OCI-M2 (cell line): ENCODE data around the gene TEX101.
"Not testable (repeated sequence)": the region's sequence is repeated elsewhere in the genome, so short reads cannot be mapped to it uniquely, and the experiment has no call there.

Source experiments
- DNase-seq: peaks from one replicate; lab custom pipeline; 2025; ENCODE audit not compliant: unreplicated experiment; lab: John Stamatoyannopoulos, UW

The TEX101 gene

DNA sequence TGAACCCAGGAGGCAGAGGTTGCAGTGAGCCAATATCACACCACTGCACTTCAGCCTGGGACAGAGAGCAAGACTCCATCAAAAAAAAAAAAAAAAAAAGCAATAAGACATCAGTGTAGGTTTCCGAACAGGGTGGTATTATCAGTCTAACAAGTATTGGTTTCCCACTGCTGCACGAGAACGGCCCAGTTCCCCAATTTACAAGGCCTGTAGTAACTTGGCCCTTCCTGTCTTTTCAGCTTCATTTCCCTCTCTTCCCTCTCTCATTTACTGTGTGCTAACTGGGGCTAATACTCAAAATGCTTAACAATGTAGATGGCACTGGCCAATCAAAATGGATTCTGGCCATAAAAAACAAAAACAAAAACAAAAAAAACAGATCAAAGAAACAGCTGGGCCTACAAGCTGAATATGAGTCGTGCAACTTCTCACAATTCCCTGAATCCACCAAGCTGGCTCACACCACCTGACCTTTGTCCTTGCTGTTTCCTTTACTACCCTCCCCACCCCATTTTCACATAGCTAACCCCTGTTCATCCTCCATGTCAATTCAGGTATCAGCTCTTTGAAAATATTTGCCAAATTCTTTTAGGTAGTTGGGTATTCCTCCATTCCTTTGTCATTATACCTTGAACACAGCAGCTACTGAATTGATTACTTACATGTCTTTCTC is 2.4 kb downstream of the TEX101 start:
- DNase-seq, result no peak

GRCh38 chr19:43420954-43421353 is 6.3 kb downstream of the TEX101 start:
- DNase-seq, result no peak

DNA sequence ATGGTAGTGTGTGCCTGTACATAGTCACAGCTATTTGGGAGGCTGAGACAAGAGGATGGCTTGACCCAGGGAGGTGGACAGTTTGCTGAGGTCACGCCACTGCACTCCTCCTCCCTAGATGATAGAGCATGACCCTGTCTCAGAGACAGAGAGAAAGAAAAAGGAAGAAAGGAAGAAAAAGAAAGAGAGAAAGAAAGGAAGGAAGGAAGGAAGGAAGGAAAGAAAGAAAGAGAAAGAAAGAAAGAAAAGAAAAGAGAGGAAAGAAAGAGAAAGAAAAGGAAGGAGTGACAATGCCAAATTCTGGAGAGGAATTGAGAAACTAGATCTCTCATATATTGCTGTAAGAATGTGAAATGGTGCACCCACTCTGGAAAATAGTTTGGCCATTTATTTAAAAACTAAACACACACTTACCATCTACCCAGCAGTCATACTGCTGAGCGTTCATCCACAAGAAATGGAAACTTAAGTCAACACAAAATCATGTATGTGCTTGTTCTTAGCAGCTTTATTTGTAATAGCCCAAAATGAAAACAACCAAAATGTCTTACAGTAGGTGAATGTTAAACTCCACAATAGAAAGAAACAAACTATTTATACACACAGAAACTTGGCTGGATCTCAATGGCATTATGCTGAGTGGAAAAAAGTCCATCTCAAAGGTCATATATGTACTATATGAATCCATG is 7.5 kb downstream of the TEX101 start:
- DNase-seq, result no peak

DNA sequence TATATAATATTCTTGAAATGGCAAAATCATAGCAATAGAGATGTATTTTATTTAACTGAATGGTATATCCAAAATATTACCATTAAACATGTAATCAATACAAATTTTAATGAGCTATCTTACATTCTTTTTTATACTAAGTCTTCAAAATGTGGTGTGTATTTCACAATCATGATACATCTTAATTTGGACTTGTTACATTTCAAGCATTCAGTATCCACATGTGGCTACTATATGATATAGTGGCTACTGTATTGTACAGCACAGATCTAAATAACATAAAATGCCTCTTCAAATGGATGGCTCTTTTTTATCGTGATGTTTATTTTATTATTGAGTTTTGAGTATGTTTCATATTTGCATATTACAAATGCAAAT is 8.0 kb downstream of the TEX101 start:
- DNase-seq, result no peak

DNA sequence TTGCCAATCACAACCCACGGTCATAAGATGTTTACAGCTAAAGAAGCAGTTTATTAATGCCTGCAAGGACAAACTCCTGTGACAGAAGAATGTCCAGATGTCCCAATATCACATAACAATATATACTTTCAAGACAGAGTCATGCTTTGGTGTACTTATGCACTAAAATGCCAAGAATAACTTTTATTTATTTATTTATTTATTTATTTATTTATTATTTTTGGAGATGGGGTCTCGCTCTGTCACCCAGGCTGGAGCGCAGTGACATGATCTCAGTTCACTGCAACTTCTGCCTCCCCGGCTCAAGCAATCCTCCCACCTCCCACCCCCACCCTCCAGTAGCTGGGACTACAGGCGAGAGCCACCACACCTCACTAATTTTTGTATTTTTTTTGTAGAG is 9.1 kb downstream of the TEX101 start:
- DNase-seq, result no peak

GRCh38 chr19:43425567-43426392 is 11.1 kb downstream of the TEX101 start:
- peak; percentile 3 for DNase-seq

GRCh38 chr19:43429395-43429794 is 14.7 kb downstream of the TEX101 start:
- no peak for DNase-seq

GRCh38 chr19:43430142-43430710 is 15.5 kb downstream of the TEX101 start:
- DNase-seq, result no peak

GRCh38 chr19:43430976-43431375 is 16.3 kb downstream of the TEX101 start:
- DNase-seq, result no peak

GRCh38 chr19:43433358-43433673 is 18.6 kb downstream of the TEX101 start:
- no peak for DNase-seq

GRCh38 chr19:43433689-43434088 is 19.0 kb downstream of the TEX101 start:
- no peak for DNase-seq

GRCh38 chr19:43435775-43436174 is 21.1 kb downstream of the TEX101 start:
- no peak for DNase-seq

DNA sequence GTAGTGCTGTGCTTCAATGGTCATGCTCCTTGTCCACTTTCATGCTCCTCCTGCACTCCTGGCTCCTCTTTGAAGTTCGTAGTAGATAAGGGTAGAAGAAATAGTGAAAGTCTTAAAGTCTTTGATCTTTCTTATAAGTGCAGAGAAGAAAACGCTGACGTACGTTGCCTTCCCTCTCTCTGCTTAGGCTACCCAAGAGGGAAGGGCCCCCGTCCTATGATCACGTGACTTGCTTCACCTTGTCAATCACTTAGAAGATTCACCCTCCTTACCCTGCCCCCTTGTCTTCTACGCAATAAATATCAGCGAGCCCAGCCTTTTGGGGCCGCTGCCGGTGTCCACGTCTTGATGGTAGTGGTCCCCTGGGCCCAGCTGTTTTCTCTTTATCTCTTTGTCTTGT is 22.6 kb downstream of the TEX101 start:
- not testable (repeated sequence) for DNase-seq

DNA sequence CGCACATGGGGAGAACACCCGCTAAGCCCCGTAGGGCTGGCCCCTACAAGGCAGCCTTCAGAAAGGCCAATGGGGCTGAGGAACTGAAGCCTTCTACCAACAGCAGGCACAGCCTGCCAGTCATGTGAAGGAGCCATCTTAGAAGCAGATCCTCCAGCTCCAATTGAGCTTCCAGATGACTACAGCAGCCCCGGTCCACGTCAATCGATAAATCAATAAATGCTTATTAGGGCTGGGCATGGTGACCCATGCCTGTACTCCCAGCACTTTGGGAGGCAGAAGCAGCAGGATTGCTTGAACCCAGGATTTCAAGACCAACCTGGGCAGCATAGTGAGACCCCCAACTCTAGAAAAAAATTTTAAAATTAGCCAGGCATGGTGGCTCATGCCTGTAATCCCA is 23.0 kb downstream of the TEX101 start:
- DNase-seq, result no peak

GRCh38 chr19:43438291-43439031 is 23.8 kb downstream of the TEX101 start:
- no peak for DNase-seq

- no peak for DNase-seq
These were observed 24.5 kb downstream of the TEX101 start for GRCh38 chr19:43439032-43439708.

DNA sequence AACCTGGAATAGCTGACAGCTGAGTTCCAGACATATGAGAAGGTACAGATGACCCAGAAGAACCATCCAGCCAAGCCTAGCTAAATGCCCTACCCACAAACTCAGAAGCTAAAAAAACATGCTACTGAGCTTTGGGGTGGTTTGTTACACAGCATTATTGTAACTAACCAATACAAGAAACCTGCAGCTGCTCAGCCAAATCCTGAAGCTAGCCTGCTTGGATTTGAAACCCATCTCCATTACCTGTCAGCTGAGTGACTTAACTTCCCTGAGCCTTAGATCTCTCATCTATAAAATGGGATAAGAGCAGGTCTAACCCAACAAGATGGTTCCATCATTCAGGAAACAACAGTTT is 25.0 kb downstream of the TEX101 start:
- no peak for DNase-seq

DNA sequence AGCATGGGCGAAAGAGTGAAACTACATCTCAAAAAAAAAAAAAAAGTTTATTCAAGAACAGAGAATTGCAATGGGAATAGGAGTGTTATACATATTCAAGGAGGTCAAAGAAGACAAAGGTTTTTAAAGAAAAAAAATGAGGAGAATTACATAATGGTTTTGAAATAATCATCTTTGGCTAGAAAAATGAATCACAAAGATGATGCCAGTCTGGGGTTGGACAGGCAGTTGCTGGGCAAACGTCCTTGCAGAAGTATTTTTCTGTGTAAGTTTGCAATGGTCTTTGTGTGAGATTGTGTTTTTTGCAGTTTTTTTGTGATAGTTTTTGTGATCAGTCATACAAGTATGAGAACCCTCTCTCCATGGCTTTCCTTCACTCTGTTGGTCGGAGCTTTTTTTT is 27.0 kb downstream of the TEX101 start:
- no peak for DNase-seq

DNA sequence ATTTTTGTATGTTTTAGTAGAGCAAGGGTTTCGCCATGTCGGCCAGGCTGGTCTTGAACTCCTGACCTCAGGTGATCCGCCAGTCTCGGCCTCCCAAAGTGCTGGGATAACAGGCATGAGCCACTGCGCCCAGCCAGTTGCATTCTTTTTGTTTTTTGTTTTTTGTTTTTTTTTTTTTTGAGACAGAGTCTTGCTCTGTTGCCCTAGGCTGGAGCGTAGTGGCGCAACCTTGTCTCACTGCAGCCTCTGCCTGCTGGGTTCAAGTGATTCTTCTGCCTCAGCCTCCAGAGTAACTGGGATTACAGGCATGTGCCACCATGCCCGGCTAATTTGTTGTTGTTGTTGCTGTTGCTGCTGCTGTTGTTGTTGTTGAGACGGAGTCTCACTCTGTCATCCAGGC is 29.4 kb downstream of the TEX101 start:
- DNase-seq, result not testable (repeated sequence)

DNA sequence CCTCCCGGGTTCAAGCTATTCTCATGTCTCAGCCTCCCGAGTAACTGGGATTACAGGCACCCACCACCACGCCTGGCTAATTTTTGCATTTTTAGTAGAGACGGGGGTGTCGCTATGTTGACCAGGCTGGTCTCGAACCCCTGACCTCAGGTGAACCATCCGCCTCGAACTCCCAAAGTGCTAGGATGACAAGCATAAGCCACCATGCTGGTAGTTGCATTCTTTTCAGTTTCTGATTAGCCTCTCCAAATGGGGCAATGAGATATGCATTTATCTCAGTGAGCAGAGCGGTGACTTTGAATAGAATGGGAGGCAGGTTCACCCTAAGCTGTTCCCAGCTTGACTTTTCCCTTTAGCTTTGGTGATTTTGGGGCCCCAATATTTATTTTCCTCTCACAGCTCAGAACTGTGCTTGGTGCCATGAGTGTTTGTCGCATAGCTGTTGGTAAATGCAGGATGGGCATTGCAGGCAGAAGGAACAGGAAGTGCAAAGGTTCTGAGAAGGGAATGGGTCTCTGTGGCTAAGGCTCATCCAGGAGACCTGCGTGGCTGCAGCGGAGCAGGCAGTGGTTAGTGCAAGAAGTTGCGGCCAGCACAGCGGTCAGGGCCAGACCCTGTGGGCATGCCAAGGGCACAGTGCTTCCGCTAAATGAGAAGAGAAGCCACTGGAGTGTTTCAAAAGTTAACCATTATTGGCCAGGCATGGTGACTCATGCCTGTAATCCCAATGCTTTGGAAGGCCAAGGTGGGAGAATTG is 30.0 kb downstream of the TEX101 start:
- DNase-seq, result no peak
